Fibroblast of the aortic adventitia (primary cell): Measurements from ENCODE around the gene CIAO2B. TPM values are rescaled to one million over a fixed set of nuclear protein-coding genes. Genes with fewer than 3 reads are reported as not detected.
A peak's percentile ranks its signal among the peaks of the same experiment; 100 is the strongest.
"Not testable (repeated sequence)": the region's sequence is repeated elsewhere in the genome, so short reads cannot be mapped to it uniquely, and the experiment has no call there.

Source experiments
- DNase-seq: peaks from one replicate; pipeline ENCODE4 v3.0.0-alpha.2; 2010; ENCODE audit warnings: low read depth
- H3K4me3 ChIP-seq: 2 replicates; pipeline ENCODE4 v1.5.1; 2011; ENCODE audit warnings: low read depth, mild to moderate bottlenecking, control low read depth, low read length, moderate library complexity
- CTCF ChIP-seq: IDR thresholded peaks from 2 replicates; pipeline ENCODE4 v1.5.1; 2011; ENCODE audit warnings: mild to moderate bottlenecking, low read length, control low read depth, inconsistent platforms; ENCODE audit not compliant: insufficient read depth
- total RNA-seq: library from RNA; depleted of rRNA; stranded (reverse); fragments of >200 nt; gene quantifications from 2 replicates; pipeline ENCODE4 v1.2.3, GENCODE V29; 2012; ENCODE audit warnings: low replicate concordance

Gene CIAO2B
- total RNA-seq, 1 donor: 109 TPM

GRCh38 chr16:66961065-66961744, 27.0 kb upstream of the CIAO2B start, which contains the start of gene CES3:
Gene CES3, plus strand, starts transcription at chr16:66961266. Its CDS starts 42 bp downstream, at chr16:66961308.
- peak; percentile 55 for DNase-seq
- TF ChIP-seq CTCF: peak; percentile 72
- H3K4me3 ChIP-seq: no peak within 1 kb of the TSS

GRCh38 chr16:66960270-66960669, 26.1 kb upstream of the CIAO2B start:
- H3K4me3 ChIP-seq: no peak overlapping the region
- no peak for DNase-seq
- no peak for TF ChIP-seq CTCF

DNA sequence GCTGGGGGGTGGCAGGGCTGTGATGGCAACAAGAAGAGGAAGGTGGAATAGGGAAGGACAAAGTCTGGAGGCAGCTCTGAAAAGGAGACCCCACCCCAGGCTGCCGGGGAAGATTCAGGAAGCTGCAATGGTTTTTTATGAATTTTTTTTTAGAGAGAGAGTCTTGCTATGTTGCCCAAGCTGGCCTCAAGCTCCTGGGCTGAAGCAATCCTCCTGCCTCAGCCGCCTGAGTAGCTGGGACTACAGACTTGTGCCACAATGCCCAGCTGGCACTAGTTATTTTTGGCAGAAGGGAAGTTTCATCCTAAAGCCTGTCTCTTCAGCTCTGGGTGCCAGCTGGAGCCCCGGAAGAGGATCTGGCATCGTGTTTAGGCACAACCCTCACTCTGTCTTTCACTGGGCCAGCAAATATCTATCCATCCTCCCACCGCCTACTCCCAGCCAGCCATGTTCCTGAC, 25.5 kb upstream of the CIAO2B start:
- DNase-seq: no peak
- no peak for TF ChIP-seq CTCF

GRCh38 chr16:66958857-66959703, 24.9 kb upstream of the CIAO2B start:
- DNase-seq: no peak
- H3K4me3 ChIP-seq: no peak overlapping the region
- no peak for TF ChIP-seq CTCF

More for the DNA sequence above, 25.5 kb upstream of the CIAO2B start:
- no peak overlapping the region for H3K4me3 ChIP-seq

GRCh38 chr16:66956154-66956457, 21.9 kb upstream of the CIAO2B start:
- not testable (repeated sequence) for DNase-seq, H3K4me3 ChIP-seq

DNA sequence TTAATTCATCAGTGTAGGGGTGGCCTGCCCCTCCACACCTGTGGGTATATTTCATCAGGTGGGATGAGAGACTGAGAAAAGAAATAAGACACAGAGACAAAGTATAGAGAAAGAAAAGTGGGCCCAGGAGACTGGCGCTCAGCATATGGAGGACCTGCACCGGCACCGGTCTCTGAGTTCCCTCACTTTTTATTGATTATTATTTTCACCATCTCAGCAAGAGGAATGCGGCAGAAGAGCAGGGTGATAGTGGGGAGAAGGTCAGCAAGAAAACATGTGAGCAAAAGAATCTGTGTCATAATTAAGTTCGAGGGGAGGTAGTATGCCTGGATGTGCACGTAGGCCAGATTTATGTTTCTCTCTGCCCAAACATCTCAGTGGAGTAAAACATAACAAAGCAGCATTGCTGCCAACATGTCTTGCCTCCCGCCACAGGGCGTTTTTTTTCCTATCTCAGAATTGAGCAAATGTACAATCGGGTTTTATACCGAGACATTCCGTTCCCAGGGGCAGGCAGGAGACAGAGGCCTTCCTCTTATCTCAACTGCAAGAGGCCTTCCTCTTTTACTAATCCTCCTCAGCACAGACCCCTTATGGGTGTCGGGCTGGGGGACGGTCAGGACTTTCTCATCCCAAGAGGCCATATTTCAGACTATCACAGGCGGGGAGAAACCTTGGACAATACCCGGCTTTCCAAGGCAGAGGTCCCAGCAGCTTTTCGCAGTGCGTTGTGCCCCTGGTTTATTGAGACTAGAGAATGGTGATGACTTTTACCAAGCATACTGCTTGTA, 21.4 kb upstream of the CIAO2B start:
- DNase-seq, H3K4me3 ChIP-seq: not testable (repeated sequence)

DNA sequence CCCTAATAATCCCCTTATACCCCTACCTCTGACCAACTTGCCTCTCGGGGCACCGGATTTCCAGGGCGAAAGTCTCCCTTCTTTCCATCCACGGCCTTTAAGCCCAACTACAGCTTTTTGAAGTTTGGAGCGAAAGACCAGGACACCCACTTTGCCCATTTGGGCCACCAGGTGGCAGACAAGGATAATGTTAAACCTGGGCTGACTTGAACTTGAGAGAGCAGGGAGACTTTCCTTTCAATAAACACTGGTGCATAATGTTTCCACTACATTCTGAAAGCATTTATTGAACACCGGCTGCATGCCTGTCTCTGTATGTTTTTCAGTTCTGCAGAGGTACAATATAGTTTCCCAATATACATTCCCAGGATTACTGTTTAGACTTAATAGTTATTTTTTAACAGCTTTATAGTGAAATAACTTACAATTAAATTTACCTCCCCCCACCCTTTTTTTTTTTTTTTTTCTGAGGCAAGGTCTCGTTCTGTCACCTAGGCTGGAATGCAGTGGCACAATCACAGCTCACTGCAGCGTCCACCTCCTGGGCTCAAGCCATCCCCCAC, 20.0 kb upstream of the CIAO2B start:
- peak; percentile 88 for TF ChIP-seq CTCF
- H3K4me3 ChIP-seq: no peak overlapping the region
- DNase-seq: peak; percentile 83
